ENCODE results near the gene GREB1L. TPM values are rescaled to one million over a fixed set of nuclear protein-coding genes. Genes with fewer than 3 reads are reported as not detected.

GREB1L gene
- total RNA-seq, 2 donors from 2014 or later, result 3.1 to 3.9 TPM

DNA sequence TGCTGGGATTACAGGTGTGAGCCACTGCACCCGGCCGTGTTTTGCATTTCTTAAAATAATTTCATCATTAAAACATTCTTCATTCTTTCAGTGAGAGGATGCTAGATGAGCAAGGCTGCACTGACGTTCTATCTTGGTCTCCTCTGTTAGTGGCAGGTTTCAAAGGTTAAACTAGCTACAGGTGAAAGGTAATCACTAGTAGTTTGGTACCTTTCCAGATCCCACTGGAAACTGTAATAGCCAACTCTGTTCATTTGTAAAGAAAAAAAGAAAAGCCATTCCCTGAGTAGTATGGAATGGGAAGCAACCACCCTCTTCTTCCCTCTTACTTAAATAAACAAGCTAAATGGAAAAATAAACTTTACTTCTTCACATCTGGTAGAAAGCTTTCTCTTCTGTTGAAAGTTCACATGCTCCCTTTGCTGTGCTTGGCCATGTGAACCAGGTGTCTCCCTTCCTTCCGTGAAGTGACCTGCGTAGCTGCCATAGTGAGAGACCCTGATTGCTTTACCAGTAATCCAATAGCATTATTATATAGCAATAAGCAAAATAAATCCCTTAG is 94.0 kb downstream of the GREB1L start:
- Mint-ChIP-seq H3K9me3 (no peaks in the 10 kb centered on the region), H3K27ac (no peak overlapping the region), H3K4me1 (peaks cover 1% of the 10 kb centered on the region), H3K4me3 (no peak overlapping the region), H3K36me3 (ENCODE audit: low read depth) (no peaks in the 10 kb centered on the region), H3K27me3 (ENCODE audit: insufficient read depth) (peaks cover 39% of the 10 kb centered on the region)
- 91 to 95% methylated on average over 3 to 5 of the region's 5 CpGs for WGBS, 2 experiments (ENCODE audit: insufficient coverage in 1 of 2, insufficient read length in 1 of 2)
- Histone ChIP-seq H3K36me3 (ENCODE audit: control insufficient read depth, insufficient read depth, low read length) (no peaks in the 10 kb centered on the region), H3K9ac (ENCODE audit: extremely low read depth, low read length, poor library complexity, severe bottlenecking) (no peak overlapping the region), H3K27me3 (ENCODE audit: control insufficient read depth, insufficient read depth, low read length, poor library complexity, severe bottlenecking) (peaks cover 22% of the 10 kb centered on the region), H3K27ac (ENCODE audit: low read depth, low read length) (no peak overlapping the region), H3K9me3 (ENCODE audit: control insufficient read depth, low read length) (no peaks in the 10 kb centered on the region), H3K4me3 (ENCODE audit: low read length) (no peak overlapping the region), H3K4me1 (ENCODE audit: control insufficient read depth, insufficient read depth, low read length) (no peaks in the 10 kb centered on the region)
- DNase-seq, result no peak
- TF ChIP-seq, protein P1, sequence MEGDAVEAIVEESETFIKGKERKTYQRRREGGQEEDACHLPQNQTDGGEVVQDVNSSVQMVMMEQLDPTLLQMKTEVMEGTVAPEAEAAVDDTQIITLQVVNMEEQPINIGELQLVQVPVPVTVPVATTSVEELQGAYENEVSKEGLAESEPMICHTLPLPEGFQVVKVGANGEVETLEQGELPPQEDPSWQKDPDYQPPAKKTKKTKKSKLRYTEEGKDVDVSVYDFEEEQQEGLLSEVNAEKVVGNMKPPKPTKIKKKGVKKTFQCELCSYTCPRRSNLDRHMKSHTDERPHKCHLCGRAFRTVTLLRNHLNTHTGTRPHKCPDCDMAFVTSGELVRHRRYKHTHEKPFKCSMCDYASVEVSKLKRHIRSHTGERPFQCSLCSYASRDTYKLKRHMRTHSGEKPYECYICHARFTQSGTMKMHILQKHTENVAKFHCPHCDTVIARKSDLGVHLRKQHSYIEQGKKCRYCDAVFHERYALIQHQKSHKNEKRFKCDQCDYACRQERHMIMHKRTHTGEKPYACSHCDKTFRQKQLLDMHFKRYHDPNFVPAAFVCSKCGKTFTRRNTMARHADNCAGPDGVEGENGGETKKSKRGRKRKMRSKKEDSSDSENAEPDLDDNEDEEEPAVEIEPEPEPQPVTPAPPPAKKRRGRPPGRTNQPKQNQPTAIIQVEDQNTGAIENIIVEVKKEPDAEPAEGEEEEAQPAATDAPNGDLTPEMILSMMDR (conservative IDR thresholded peaks at IDR 0.05), result no peak

- Histone ChIP-seq H3K36me3 (ENCODE audit: control insufficient read depth, insufficient read depth, low read length) (no peaks in the 10 kb centered on the region), H3K4me1 (ENCODE audit: control insufficient read depth, insufficient read depth, low read length) (peaks cover 3% of the 10 kb centered on the region), H3K27me3 (ENCODE audit: control insufficient read depth, insufficient read depth, low read length, poor library complexity, severe bottlenecking) (peaks cover 20% of the 10 kb centered on the region), H3K9ac (ENCODE audit: extremely low read depth, low read length, poor library complexity, severe bottlenecking) (no peak overlapping the region), H3K4me3 (ENCODE audit: low read length) (no peak overlapping the region), H3K27ac (ENCODE audit: low read depth, low read length) (no peak overlapping the region), H3K9me3 (ENCODE audit: control insufficient read depth, low read length) (no peaks in the 10 kb centered on the region)
- Mint-ChIP-seq H3K4me1 (peaks cover 9% of the 10 kb centered on the region), H3K36me3 (ENCODE audit: low read depth) (no peaks in the 10 kb centered on the region), H3K9me3 (no peaks in the 10 kb centered on the region), H3K27me3 (ENCODE audit: insufficient read depth) (peaks cover 39% of the 10 kb centered on the region), H3K27ac (no peak overlapping the region), H3K4me3 (no peak overlapping the region)
- no peak for DNase-seq
- WGBS, 2 experiments (ENCODE audit: insufficient coverage in 1 of 2, insufficient read length in 1 of 2), result 91% methylated on average over 2 of the region's 2 CpGs; no CpG with 5 or more reads in 1 of the 2 experiments
- TF ChIP-seq, protein P1 (conservative IDR thresholded peaks at IDR 0.05), result no peak
Measured at GRCh38 chr18:21336846-21337245, 94.8 kb downstream of the GREB1L start.

DNA sequence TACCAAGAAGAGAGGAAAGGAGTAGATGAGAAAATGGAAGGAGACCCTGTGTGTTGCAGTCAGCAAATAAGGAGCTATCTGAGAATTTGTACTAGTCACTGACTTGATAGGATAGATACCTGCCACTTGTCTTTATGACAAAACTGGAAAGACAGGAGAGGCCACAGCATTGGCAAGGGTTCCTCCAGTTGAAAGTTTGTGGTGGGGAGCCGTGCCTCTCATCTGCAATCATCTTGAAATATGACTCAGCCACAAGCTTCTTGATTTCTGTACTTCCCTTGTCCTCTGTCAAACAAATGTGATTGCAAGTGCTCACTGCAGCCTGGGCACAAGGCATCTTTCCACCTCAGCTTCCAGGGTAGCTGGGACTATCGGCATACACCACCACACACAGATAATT is 99.1 kb downstream of the GREB1L start:
- Histone ChIP-seq H3K4me1 (ENCODE audit: control insufficient read depth, insufficient read depth, low read length) (peaks cover 16% of the 10 kb centered on the region), H3K27me3 (ENCODE audit: control insufficient read depth, insufficient read depth, low read length, poor library complexity, severe bottlenecking) (peaks cover 15% of the 10 kb centered on the region), H3K9me3 (ENCODE audit: control insufficient read depth, low read length) (no peaks in the 10 kb centered on the region), H3K4me3 (ENCODE audit: low read length) (no peak overlapping the region), H3K9ac (ENCODE audit: extremely low read depth, low read length, poor library complexity, severe bottlenecking) (no peak overlapping the region), H3K36me3 (ENCODE audit: control insufficient read depth, insufficient read depth, low read length) (no peaks in the 10 kb centered on the region), H3K27ac (ENCODE audit: low read depth, low read length) (peak overlapping the region; percentile 16)
- H3K4me1 Mint-ChIP-seq, result peaks cover 40% of the 10 kb centered on the region
- H3K9me3 Mint-ChIP-seq, result no peaks in the 10 kb centered on the region
- peaks cover 24% of the 10 kb centered on the region for H3K27me3 Mint-ChIP-seq (ENCODE audit: insufficient read depth)
- H3K4me3 Mint-ChIP-seq, result no peak overlapping the region
- no peak for DNase-seq
- WGBS, 2 experiments (ENCODE audit: insufficient coverage in 1 of 2, insufficient read length in 1 of 2), result 82 to 100% methylated on average over 2 of the region's 2 CpGs
- H3K36me3 Mint-ChIP-seq (ENCODE audit: low read depth), result no peaks in the 10 kb centered on the region
- no peak overlapping the region for H3K27ac Mint-ChIP-seq
- TF ChIP-seq, protein P1 (conservative IDR thresholded peaks at IDR 0.05), result no peak
